HG03108 (cell line): Measurements from ENCODE around the gene TGM3.

Experiments
- ATAC-seq: cut with Tn5 transposase; IDR thresholded peaks from one replicate; pipeline ENCODE4 v1.9.1; 2021; ENCODE audit warnings: moderate library complexity; ENCODE audit not compliant: unreplicated experiment

Gene TGM3

DNA sequence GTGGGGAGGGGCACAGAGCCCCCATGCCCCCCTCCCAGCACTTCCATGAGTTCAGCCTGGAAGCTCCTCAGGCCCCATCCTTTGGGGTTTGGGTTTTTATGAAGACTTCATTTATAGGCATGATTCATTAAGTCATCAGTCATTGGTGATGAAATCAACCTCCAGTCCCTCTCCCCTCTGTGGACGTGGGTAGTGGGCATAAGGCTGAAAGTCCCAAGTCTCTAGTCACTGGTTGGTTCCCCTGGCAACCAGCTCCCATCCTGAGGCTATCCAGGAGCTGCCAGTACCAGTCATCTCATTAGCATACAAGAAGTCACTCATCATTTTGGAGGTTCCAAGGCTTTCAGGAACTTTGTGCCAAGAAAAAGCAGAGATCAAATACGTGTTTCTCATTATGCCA lies 9.2 kb downstream of the TGM3 start:
- no peak for ATAC-seq

DNA sequence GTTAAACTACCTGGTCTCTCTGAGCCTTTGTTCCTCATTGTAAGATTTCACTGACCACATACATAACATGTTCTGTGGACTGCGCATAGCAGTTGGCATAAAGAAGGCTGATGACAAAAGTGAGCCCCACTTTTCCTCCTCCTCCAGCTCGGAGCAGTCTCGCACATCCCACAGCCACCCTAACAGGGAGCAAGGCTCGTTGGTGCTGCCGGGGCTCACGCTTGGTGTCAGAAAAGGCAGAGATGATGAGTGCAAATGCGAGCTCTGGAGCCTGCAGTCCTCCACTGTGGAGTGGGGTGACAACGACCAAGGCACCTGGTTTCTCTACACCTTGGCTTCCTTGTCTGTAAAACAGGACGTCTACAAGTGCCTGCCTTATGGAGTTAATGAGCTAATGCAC lies 9.7 kb downstream of the TGM3 start:
- ATAC-seq = no peak

DNA sequence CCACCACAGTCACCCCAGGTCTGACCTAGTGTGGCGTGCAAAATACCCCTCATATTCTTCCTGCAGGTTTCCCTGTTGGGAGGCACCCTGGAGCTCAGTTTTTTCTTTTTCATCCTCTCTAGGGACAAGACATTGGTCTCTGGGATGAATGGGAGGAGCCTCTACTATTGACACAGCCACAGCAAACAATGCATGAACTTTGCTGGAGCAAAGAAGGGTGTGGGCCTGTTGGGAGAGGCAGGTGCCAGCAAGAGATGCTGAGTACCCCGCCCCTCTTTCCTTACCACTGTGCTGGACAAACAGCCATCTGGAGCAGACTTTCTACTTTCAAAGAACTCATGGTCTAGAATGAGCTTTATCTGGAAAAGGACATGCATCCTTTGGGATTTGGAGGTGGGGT lies 10.1 kb downstream of the TGM3 start:
- no peak for ATAC-seq

DNA sequence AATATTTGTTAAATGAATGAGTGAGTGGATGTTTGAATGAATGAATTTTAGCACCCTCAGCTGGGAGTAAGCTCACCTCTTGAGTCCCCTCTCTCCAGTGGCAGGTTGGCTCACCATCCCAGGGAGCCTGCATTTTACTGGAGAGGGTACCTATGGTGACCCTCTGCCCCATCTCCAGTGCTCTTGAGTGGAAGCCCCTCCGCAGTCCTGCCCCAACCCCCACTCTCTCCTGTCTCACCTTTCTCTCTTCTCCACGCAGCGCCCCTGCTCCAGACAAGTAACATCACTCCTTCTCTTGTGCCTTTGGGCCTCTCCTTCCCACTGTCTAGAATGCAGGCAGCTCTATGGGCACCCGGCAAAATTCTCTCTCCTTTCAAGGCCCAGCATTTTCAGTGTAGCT lies 11.3 kb downstream of the TGM3 start:
- no peak for ATAC-seq

DNA sequence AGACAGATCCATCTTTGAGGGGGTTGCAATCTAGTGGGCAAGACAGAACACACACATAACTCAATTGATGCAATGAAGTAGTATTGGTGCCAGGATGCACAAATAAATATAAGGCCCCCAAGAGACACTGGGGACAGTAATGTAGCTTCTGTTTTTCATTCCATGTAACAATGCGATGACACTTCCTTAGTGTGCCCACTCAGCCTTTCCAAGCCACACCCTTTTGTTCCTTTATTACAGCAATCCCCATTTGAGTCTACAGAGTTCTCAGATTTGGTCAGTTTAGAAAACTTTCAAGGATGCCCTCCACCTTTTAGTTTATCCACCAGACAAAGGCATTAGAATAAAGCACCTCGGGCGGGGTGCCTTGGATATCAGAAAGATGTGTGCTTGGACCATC lies 15.5 kb downstream of the TGM3 start:
- no peak for ATAC-seq

DNA sequence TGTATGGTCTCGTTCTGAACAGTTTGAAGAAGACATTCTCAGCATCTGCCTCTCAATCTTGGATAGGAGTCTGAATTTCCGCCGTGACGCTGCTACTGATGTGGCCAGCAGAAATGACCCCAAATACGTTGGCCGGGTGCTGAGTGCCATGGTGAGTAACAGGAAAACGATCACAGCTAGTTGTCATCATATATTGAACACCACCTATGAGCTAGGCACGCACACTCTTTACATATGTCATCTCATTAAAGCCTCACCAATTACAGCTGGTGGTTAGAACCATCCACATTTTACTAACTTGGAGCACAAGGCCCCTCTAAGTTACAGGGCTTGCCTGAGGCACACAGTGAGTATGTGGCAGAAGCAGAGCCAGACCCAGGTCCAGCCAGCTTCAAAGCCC lies 17.1 kb downstream of the TGM3 start:
- ATAC-seq = no peak

DNA sequence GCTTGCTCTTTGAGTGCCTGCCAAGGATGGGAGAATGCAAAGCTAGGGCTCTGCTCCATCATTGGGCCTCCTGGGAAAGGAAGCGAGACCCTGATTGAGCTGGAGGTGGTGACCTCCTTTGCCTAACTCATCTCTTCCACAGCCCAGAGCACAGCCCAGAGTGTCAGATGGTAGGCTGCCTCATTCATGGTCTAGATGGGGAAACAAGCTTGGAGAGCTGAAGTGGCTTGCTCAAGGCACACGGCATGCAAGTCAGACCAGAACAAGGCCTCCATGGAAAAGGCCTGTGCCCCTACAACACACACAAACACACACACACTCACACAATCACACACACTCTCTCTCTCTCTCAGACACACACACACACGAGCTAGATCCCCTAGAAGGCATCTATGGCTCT lies 17.5 kb downstream of the TGM3 start:
- ATAC-seq = no peak

DNA sequence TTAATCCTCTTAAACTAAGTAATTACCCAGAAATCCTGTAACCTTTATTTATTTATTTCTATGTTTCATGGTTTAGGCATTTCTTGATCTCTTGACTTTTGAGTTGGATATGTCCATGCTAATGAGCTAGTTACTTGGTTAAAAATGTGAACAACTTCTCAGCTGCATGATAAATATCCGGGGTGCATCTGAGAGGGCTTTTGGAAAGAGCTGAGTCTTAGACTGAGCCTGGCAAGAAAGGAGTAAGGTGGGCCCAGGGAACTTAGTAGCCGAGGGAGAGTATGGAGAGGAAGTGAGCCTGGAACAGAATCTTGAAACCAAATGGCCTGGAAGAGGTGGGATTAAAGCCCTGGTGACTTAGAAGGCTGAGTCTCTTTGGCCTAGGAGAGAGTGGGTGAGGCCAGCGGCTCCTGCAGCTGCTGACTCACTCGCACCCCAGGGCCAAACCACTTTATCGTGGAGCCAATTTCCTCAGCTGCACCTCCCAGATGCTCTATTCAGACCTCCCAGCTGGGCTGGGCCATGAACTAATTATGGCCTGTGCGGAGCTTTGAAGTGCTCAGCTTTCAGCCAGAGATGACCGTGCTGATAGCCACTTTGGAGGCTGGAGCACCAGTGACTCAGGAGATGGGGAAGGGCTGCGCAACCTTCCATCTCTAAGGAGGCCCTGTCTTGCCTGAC lies 19.1 kb downstream of the TGM3 start:
- ATAC-seq = no peak

DNA sequence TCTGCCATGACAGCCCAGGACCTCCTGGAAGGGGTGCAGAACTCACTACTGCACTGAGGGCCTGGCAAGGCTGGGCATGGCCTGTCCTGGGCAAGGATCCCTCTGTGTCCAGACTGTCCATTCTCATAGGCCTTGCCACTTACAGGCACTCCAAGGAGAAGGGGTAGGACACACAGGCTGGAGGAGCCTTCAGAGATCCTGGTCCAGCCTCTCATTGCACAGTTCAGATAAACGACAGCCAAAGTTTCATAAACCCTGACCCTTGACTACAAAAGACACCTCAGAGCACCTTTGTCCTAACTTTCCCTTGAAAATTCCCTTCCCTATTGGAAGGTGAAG lies 19.6 kb downstream of the TGM3 start:
- no peak for ATAC-seq

DNA sequence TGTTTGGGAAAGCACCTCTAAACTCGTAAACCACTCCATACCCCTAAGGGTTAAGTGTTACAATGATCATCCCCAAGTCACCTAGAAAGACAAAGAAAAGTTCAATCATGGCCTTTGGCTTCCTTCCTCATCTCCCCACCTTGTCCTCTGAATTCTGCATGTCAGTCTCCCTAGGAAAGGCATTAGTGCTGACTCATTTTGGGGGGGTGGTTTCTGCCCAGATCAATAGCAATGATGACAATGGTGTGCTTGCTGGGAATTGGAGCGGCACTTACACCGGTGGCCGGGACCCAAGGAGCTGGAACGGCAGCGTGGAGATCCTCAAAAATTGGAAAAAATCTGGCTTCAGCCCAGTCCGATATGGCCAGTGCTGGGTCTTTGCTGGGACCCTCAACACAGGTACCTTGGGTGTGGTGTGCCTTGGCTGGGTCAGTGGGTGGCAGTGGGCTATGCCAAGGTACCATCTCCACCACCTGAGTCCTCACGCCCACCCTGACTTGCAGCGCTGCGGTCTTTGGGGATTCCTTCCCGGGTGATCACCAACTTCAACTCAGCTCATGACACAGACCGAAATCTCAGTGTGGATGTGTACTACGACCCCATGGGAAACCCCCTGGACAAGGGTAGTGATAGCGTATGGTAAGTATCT lies 21.2 kb downstream of the TGM3 start:
- ATAC-seq = no peak

DNA sequence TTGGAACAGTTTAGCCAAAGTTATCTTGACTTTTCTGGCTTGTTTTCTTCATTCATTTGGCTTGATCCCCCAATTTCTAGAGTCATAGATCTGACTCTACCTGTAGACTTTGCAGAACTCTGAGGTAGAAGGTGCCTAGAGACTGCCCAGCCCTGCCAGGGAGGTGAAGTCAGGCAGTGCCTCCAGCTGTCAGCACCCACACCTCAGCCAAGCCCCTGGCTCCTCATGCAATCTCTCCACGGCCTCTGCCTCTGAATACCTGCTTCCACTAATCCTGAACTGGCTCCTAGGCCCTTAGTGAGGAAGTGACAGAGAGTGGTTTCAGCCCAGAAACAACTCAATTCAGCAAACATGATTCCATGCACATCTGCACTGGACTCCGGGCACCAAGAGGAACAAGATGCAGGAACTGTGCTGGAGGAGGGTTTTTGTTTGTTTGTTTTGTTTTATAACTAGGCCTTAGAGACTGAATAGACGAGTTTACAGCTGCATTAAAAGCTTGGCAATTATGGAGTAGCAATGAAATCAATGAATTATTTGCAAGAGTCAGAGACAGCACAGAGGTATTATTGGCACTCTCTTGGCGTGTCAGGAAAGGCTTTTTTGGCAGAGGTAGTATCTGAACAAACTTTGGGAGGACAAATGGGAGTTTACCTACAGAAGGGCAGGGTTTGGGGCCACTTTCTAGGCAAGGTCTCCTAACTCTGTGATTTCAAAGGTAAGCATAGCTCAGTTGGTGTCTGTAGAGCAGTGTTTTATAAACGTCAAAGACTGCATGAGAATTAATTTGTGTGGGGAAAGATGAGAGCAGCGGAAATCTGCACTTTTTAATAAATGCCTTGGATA lies 25.2 kb downstream of the TGM3 start:
- ATAC-seq = no peak

DNA sequence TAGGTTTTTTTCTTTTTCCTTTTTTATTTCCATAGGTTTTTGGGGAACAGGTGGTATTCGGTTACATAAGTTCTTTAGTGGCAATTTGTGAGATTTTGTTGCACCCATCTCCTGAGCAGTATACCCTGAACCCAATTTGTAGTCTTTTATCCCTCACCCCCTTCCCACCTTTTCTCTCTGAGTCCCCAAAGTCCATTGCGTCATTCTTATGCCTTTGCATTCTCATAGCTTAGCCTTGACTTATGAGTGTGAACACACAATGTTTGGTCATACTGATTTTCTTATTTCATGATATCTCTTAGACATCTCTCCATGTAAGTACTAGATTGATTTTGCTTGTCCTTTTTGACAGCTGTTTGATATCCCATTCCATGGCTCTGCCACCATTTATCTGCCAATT lies 27.2 kb downstream of the TGM3 start:
- no peak for ATAC-seq

DNA sequence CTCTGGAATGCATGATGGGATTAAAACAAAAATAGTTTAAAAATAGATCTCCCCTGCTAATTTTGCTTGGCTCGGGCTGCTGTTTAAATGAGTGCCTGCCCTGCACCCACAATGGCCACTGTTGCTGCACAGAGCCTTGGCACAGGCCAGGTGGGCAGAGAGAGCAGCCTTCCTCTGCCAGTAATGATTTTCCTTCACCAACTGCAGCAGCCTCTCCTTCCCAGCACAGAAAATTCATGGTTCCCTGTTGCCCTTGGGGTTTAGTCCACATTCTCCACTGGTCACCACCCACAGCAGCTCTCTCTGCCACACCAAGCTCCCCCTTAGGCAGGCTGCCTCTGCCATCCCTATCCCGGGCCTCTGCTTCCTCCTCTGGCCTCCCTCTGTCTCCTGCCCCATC lies 30.2 kb downstream of the TGM3 start:
- ATAC-seq = no peak

DNA sequence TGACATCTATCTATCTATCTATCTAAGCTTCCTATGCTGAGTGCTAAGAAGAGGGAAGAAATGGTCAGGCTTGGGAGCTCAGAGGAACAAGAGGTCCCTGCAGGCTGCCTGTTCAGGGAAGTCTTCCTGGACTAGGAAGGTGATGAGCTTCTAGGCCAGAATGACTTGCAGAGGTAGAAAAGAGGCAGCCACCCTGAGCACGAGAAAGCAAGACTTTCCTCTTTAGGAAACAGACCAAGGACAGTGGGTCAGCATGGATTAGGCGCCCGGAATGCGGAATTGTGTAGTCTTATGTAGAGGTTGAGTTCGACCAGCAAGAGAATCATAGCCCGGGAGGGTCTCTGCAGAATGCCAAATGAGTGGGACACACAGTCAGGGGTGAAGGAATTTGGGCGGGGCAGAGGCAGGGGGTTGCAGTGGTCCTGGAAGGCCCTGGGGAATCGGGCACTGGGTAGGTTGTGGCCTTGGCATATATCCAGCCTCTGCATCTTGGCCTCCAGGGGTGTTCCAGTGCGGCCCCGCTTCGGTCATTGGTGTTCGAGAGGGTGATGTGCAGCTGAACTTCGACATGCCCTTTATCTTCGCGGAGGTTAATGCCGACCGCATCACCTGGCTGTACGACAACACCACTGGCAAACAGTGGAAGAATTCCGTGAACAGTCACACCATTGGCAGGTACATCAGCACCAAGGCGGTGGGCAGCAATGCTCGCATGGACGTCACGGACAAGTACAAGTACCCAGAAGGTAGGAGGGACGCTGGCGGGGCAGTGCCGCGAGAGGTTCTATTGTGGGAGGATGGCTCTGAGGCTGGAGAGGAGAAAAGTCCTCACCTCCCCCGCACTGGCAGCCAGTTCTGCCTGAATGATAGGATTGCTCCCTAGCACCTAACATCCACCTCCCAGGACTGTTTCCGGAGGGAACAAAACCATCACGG lies 32.1 kb downstream of the TGM3 start:
- ATAC-seq = no peak

DNA sequence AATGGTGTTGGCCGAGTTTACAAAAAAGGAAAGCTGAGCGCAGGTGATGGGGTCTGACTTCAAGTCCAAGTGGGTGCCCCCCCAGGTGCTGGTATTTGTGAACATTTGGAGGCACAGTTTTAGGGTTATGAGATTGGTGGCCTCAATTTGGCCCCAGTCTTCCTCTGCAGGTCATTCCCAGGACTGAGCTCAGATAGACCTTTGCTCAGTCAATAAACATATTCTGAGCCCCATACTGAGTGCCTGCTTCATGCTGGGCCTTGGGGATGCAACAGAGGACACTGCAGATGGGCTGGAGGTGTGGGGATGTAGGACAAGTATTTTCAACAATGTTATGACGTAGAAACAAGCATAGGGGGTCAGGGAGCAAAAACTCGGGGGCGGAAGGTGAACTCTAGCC lies 33.5 kb downstream of the TGM3 start:
- no peak for ATAC-seq

DNA sequence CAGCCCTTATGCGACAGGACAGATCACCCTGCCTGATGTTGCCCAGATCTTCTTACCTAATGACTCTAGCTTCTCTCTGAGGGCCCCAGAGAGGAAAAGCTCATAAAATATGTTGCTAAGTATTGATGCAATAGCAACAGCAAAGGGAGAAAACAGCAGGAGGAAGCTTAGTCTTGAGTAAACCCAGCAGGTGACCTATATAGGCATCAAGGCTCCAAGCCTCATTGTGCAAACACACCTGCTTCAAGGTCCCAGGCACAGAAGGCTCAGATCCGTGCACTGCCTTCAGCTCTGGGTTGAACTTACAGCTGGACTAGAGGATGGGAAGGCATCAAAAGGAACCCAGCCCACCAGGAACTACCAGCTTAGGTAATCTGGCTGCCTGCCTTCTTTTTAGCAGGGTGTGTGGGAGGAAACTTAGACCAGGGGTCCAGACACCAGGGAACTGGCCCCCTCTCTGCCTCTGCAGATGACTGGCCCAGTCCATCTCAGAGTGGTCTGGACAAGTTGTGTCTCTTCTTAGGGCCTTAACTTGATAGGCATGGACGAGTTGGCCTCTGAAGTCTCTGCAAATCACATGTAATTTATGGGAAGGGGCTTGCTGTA lies 34.4 kb downstream of the TGM3 start:
- no peak for ATAC-seq

DNA sequence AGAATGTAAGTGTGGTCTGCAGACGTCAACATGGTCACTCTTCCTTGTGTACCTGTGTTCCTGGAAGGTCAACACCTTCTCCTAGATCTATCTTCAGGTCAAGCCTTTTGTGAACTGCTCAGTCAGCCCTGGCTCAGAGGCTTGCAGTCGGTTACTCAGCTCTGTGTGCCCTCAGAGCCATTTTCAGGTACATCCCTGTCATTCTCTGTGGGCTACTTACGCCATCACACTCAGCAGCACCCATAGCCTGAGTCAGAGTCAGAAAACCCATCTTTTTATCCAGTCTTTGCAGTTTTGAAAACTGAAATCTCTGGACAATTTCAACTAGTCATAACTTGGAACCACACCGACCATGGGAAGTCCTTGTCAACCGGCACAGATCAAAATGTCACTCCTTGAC lies 35.3 kb downstream of the TGM3 start:
- ATAC-seq = no peak

DNA sequence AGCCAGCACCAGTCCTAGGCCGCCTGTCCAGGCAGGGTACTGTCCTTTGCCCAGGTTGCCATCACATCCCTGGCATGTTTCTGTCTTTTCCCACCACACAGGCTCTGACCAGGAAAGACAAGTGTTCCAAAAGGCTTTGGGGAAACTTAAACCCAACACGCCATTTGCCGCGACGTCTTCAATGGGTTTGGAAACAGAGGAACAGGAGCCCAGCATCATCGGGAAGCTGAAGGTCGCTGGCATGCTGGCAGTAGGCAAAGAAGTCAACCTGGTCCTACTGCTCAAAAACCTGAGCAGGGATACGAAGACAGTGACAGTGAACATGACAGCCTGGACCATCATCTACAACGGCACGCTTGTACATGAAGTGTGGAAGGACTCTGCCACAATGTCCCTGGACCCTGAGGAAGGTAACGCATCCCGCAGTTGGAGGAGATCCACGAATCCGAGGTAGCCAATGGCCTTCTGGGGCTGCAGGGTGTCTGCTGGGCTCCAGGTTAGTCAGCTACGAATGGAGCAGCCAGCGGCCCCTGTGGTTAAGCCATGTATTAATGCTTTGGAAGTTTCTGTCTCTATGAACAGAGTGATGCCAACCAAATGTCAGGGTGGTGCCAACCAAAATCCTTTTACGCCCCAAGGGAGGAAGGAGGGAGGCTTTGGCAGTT lies 36.2 kb downstream of the TGM3 start:
- ATAC-seq = no peak

DNA sequence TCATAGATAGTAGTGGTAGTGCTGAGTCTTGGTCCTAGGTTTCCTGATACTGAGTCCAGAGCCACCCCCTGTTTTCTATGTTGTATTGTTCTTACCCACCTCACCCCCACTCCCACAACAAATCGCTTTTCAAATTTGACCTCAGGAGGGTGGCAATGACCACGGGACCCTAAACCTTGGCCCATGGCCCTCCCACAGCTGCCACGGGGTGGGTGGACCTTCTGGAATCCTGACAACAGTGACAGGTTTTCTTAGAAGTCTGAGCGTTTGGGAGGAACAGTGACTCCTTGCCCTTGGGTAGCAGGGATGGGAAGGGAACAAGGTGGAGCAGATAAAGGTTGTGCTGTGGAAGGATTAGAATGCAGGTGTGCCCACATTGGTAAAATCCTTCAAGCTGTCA lies 36.9 kb downstream of the TGM3 start:
- no peak for ATAC-seq

DNA sequence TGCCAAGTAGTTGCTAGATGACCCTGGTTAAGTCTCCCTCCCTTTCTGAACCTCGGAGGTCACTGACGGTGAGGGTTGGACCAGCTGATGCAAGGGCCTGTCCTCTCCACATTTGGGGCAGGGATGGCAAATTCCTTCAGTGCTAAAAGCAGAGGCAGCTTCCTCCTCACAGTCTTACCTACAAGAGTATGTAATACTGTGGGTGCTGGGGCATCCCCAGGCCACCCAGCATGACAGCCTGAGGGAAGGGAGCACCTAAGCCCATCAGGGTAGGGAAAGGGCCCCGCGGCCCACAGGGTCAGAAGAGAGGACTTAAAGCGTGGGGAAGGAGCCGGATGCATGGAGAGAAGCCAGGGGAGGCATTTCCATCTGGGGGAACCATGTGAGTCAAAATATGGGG lies 38.0 kb downstream of the TGM3 start:
- ATAC-seq = no peak
